Liver (tissue), 2 donors: ENCODE data around the gene HIP1.

Experiments
- YY1 ChIP-seq: IDR thresholded peaks from 2 replicates; pipeline ENCODE4 v1.6.1; 2016; ENCODE audit warnings: antibody characterized with exemption, mild to moderate bottlenecking
- TF ChIP-seq, protein P1 (sequence below): fragments of 150-350 bp; IDR thresholded peaks from 2 replicates; pipeline ENCODE4 v1.5.1; 2017; ENCODE audit warnings: improper control_type of control experiment, low read depth, low read length; ENCODE audit not compliant: missing input control
- donor health status: healthy.

DNA sequence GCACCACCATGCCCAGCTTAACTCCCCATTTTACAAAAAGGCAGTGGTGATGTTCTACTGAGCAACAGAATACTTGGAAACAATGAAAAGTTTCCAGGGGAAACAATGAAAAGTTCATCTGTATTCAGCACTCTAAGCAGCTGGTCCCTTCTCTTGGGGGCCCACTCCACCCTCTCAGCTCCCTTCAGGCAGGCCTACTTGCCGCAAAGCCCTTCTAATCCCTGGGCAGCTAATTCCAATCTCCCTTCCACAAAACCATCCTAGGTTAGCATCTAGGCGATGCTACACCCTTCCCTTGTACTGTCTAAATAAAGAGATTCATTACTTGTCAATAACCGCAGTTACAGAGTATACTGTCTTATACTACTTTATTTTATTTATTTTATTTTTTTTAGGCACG, 167.5 kb downstream of the HIP1 start:
- TF ChIP-seq, protein P1, sequence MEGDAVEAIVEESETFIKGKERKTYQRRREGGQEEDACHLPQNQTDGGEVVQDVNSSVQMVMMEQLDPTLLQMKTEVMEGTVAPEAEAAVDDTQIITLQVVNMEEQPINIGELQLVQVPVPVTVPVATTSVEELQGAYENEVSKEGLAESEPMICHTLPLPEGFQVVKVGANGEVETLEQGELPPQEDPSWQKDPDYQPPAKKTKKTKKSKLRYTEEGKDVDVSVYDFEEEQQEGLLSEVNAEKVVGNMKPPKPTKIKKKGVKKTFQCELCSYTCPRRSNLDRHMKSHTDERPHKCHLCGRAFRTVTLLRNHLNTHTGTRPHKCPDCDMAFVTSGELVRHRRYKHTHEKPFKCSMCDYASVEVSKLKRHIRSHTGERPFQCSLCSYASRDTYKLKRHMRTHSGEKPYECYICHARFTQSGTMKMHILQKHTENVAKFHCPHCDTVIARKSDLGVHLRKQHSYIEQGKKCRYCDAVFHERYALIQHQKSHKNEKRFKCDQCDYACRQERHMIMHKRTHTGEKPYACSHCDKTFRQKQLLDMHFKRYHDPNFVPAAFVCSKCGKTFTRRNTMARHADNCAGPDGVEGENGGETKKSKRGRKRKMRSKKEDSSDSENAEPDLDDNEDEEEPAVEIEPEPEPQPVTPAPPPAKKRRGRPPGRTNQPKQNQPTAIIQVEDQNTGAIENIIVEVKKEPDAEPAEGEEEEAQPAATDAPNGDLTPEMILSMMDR, result no peak
- no peak for TF ChIP-seq YY1
